HT1080 (cell line): ENCODE data around the gene ZNF750. TPM values are rescaled to one million over a fixed set of nuclear protein-coding genes. Genes with fewer than 3 reads are reported as not detected.

ENCODE experiments used
- DNase-seq: peaks from one replicate; pipeline ENCODE4 v3.0.0-alpha.2; 2015; ENCODE audit warnings: low read depth
- total RNA-seq: library from RNA; depleted of rRNA; stranded (reverse); fragments of >200 nt; shearing (Covaris generic); gene quantifications from 2 replicates; pipeline ENCODE4 v1.2.3, GENCODE V29; 2014

ZNF750 gene
- total RNA-seq, 1 experiment from 2014 or later, result not detected

- no peak for DNase-seq
Observed at GRCh38 chr17:82813299-82814051, 26.3 kb downstream of the ZNF750 start.

GRCh38 chr17:82812601-82813000 lies 27.2 kb downstream of the ZNF750 start:
- no peak for DNase-seq

GRCh38 chr17:82812058-82812457 lies 27.8 kb downstream of the ZNF750 start:
- no peak for DNase-seq

- no peak for DNase-seq
Observed at GRCh38 chr17:82810644-82811430, 29.0 kb downstream of the ZNF750 start.

GRCh38 chr17:82808921-82809905 lies 30.6 kb downstream of the ZNF750 start:
- DNase-seq, result no peak

GRCh38 chr17:82808006-82808405 lies 31.8 kb downstream of the ZNF750 start:
- DNase-seq, result no peak

- no peak for DNase-seq
Observed at GRCh38 chr17:82807562-82807961, 32.3 kb downstream of the ZNF750 start.

- DNase-seq, result no peak
Observed at GRCh38 chr17:82807101-82807500, 32.7 kb downstream of the ZNF750 start.

- DNase-seq, result no peak
Observed at GRCh38 chr17:82806645-82807044, 33.2 kb downstream of the ZNF750 start.

GRCh38 chr17:82805823-82806222 lies 34.0 kb downstream of the ZNF750 start:
- no peak for DNase-seq

GRCh38 chr17:82805254-82805653 lies 34.6 kb downstream of the ZNF750 start:
- DNase-seq, result no peak

GRCh38 chr17:82804442-82805191 lies 35.2 kb downstream of the ZNF750 start:
- no peak for DNase-seq

- no peak for DNase-seq
Observed at GRCh38 chr17:82803606-82804005, 36.2 kb downstream of the ZNF750 start.

- no peak for DNase-seq
Observed at GRCh38 chr17:82803185-82803584, 36.6 kb downstream of the ZNF750 start.

GRCh38 chr17:82802075-82802780 lies 37.6 kb downstream of the ZNF750 start:
- no peak for DNase-seq

- no peak for DNase-seq
Observed at GRCh38 chr17:82801377-82801970, 38.3 kb downstream of the ZNF750 start.

- no peak for DNase-seq
Observed at GRCh38 chr17:82800885-82801284, 38.9 kb downstream of the ZNF750 start.

GRCh38 chr17:82799591-82799990 lies 40.2 kb downstream of the ZNF750 start:
- no peak for DNase-seq

GRCh38 chr17:82798752-82799151 lies 41.1 kb downstream of the ZNF750 start:
- DNase-seq, result no peak

- DNase-seq, result no peak
Observed at GRCh38 chr17:82797061-82797460, 42.8 kb downstream of the ZNF750 start.
